Uterus (tissue), 4 donors: Measurements from ENCODE around the gene NTNG1. TPM values are rescaled to one million over a fixed set of nuclear protein-coding genes. Genes with fewer than 3 reads are reported as not detected.

Experiments used
- DNase-seq, 2 donors: peaks; one replicate each; pipeline ENCODE4 v3.0.0-alpha.2; 2019 to 2020
- H3K27ac ChIP-seq, 2 donors: fragments of 200-600 bp; sonication (generic); 1 replicate in 1 of 2; 2 replicates in 1 of 2; pipeline ENCODE4 v1.5.1; 2016 to 2018
- H3K27me3 ChIP-seq, 2 donors: fragments of 200-600 bp; sonication (generic); one replicate each; pipeline ENCODE4 v1.5.1; 2018 to 2019; ENCODE audit warnings: control low read depth in 1 of 2
- H3K36me3 ChIP-seq, 2 donors: fragments of 200-600 bp; sonication (generic); one replicate each; pipeline ENCODE4 v1.5.1; 2019; ENCODE audit warnings: control low read depth in 1 of 2
- H3K4me1 ChIP-seq, 2 donors: fragments of 200-600 bp; sonication (generic); one replicate each; pipeline ENCODE4 v1.5.1; 2018 to 2019; ENCODE audit warnings: control low read depth in 1 of 2
- H3K4me3 ChIP-seq, 2 donors: fragments of 200-600 bp; sonication (generic); 1 replicate in 1 of 2; 2 replicates in 1 of 2; pipeline ENCODE4 v1.5.1; 2018 to 2019; ENCODE audit warnings: mild to moderate bottlenecking in 1 of 2
- H3K9me3 ChIP-seq, 2 donors: fragments of 200-600 bp; sonication (generic); one replicate each; pipeline ENCODE4 v1.5.1; 2019; ENCODE audit warnings: control low read depth in 1 of 2
- CTCF ChIP-seq, 4 experiments: fragments of 200-600 bp in 2 of 4; fragments of 450-650 bp in 2 of 4; sonication (generic) in 2 of 4; IDR thresholded peaks; one replicate each; pipeline ENCODE4 v1.5.1; 2016 to 2019; ENCODE audit warnings: antibody characterized with exemption in 4 of 4, mild to moderate bottlenecking in 2 of 4, moderate library complexity in 1 of 4
- POLR2A ChIP-seq, 2 donors: fragments of 450-650 bp; IDR thresholded peaks; one replicate each; pipeline ENCODE4 v1.6.1; 2016; ENCODE audit warnings: antibody characterized with exemption in 2 of 2, mild to moderate bottlenecking in 1 of 2, moderate library complexity in 1 of 2
- intact Hi-C: fragments of 100-400 bp; cut with DNase I; formaldehyde crosslinking; loops from one replicate; pipeline ENCODE4 v1.15.1; 2023; ENCODE audit warnings: low total_unique reads
- total RNA-seq, 4 donors: library from RNA; depleted of rRNA in 3 of 4; stranded (reverse); fragments of >200 nt in 3 of 4; gene quantifications; one replicate each; pipeline versions ENCODE4 v1.1.0 to v1.2.4, GENCODE V29; 2014 to 2023
- donor health status: DM: yes; HTN: yes; CAD: no.

The NTNG1 gene
- total RNA-seq, 4 donors from 2014 or later: 1.2 to 11.9 TPM; not detected in 2

- Histone ChIP-seq H3K27me3 (no peaks in the 10 kb centered on the region), H3K4me1 (no peaks in the 10 kb centered on the region), H3K27ac (no peak overlapping the region), H3K9me3 (no peaks in the 10 kb centered on the region), H3K36me3 (no peaks in the 10 kb centered on the region), H3K4me3 (no peak overlapping the region)
- no peak for DNase-seq
- intact Hi-C loops: no loop called here
- TF ChIP-seq POLR2A (IDR thresholded peaks at IDR 0.05): no peak
- no peak for TF ChIP-seq CTCF (IDR thresholded peaks at IDR 0.05)
Measured at GRCh38 chr1:107434361-107434693, 293.5 kb downstream of the NTNG1 start.

GRCh38 chr1:107436552-107437241, 295.9 kb downstream of the NTNG1 start:
- H3K36me3 ChIP-seq: no peaks in the 10 kb centered on the region
- no peaks in the 10 kb centered on the region for H3K4me1 ChIP-seq
- intact Hi-C loops: no loop called here
- no peak for TF ChIP-seq CTCF (IDR thresholded peaks at IDR 0.05)
- TF ChIP-seq POLR2A (IDR thresholded peaks at IDR 0.05): no peak
- H3K27ac ChIP-seq: no peak overlapping the region
- no peaks in the 10 kb centered on the region for H3K27me3 ChIP-seq
- no peaks in the 10 kb centered on the region for H3K9me3 ChIP-seq
- DNase-seq: no peak
- no peak overlapping the region for H3K4me3 ChIP-seq

GRCh38 chr1:107439567-107439966, 298.7 kb downstream of the NTNG1 start:
- Histone ChIP-seq H3K27me3 (no peaks in the 10 kb centered on the region), H3K36me3 (no peaks in the 10 kb centered on the region), H3K4me3 (no peak overlapping the region), H3K9me3 (no peaks in the 10 kb centered on the region), H3K27ac (no peak overlapping the region), H3K4me1 (no peaks in the 10 kb centered on the region)
- intact Hi-C loops: no loop called here
- TF ChIP-seq POLR2A (IDR thresholded peaks at IDR 0.05) (no peak), CTCF (IDR thresholded peaks at IDR 0.05) (no peak)
- no peak for DNase-seq

- Histone ChIP-seq H3K27ac (no peak overlapping the region), H3K4me1 (no peaks in the 10 kb centered on the region), H3K27me3 (no peaks in the 10 kb centered on the region), H3K4me3 (no peak overlapping the region), H3K9me3 (no peaks in the 10 kb centered on the region), H3K36me3 (no peaks in the 10 kb centered on the region)
- TF ChIP-seq CTCF (IDR thresholded peaks at IDR 0.05) (no peak), POLR2A (IDR thresholded peaks at IDR 0.05) (no peak)
- intact Hi-C loops: no loop called here
- no peak for DNase-seq
Measured at GRCh38 chr1:107442551-107442950, 301.7 kb downstream of the NTNG1 start.

GRCh38 chr1:107443027-107443426, 302.2 kb downstream of the NTNG1 start:
- Histone ChIP-seq H3K9me3 (no peaks in the 10 kb centered on the region), H3K4me3 (no peak overlapping the region), H3K27me3 (no peaks in the 10 kb centered on the region), H3K36me3 (no peaks in the 10 kb centered on the region), H3K27ac (no peak overlapping the region), H3K4me1 (no peaks in the 10 kb centered on the region)
- no peak for TF ChIP-seq POLR2A (IDR thresholded peaks at IDR 0.05)
- intact Hi-C loops: no loop called here
- DNase-seq: no peak

- Histone ChIP-seq H3K36me3 (no peaks in the 10 kb centered on the region), H3K27me3 (no peaks in the 10 kb centered on the region), H3K4me1 (no peaks in the 10 kb centered on the region), H3K9me3 (no peaks in the 10 kb centered on the region), H3K4me3 (no peak overlapping the region), H3K27ac (no peak overlapping the region)
- intact Hi-C loops: no loop called here
- TF ChIP-seq POLR2A (IDR thresholded peaks at IDR 0.05): no peak
- no peak for TF ChIP-seq CTCF (IDR thresholded peaks at IDR 0.05)
- no peak for DNase-seq
Measured at GRCh38 chr1:107443860-107444259, 303.0 kb downstream of the NTNG1 start.
